Limb (tissue), 2 donors: ENCODE measurements around the gene SLC25A31.

Source experiments
- DNase-seq, 2 donors: peaks; one replicate each; pipeline ENCODE4 v3.0.0-alpha.2; 2016; ENCODE audit errors: extremely low spot score in 2 of 2

SLC25A31 gene

GRCh38 chr4:127730142-127730913, at the start of gene SLC25A31:
Gene SLC25A31, plus strand, starts transcription at chr4:127730400. Its CDS starts 146 bp downstream, at chr4:127730546.
- no peak for DNase-seq

- no peak for DNase-seq
Observed at GRCh38 chr4:127685292-127685691, 44.9 kb upstream of the SLC25A31 start.

- DNase-seq = no peak
Observed at GRCh38 chr4:127686658-127687057, 43.5 kb upstream of the SLC25A31 start.

GRCh38 chr4:127687580-127687979, 42.6 kb upstream of the SLC25A31 start:
- DNase-seq = no peak

- DNase-seq = no peak
Observed at GRCh38 chr4:127698789-127699200, 31.4 kb upstream of the SLC25A31 start.

GRCh38 chr4:127708985-127709384, 21.2 kb upstream of the SLC25A31 start:
- DNase-seq = no peak

- DNase-seq = no peak
Observed at GRCh38 chr4:127709456-127709855, 20.7 kb upstream of the SLC25A31 start.

- DNase-seq = no peak
Observed at GRCh38 chr4:127731406-127731805, 1.2 kb downstream of the SLC25A31 start.

GRCh38 chr4:127732623-127733328, 2.6 kb downstream of the SLC25A31 start:
- peak in 1 of 2 donors; percentile 50 for DNase-seq

GRCh38 chr4:127734976-127735375, 4.8 kb downstream of the SLC25A31 start:
- no peak for DNase-seq

GRCh38 chr4:127737295-127737694, 7.1 kb downstream of the SLC25A31 start:
- DNase-seq = peak in 1 of 2 donors; percentile 8

- no peak for DNase-seq
Observed at GRCh38 chr4:127741247-127741646, 11.0 kb downstream of the SLC25A31 start.

GRCh38 chr4:127747883-127748282, 17.7 kb downstream of the SLC25A31 start:
- DNase-seq = no peak

- DNase-seq = no peak
Observed at GRCh38 chr4:127748957-127749356, 18.8 kb downstream of the SLC25A31 start.

GRCh38 chr4:127756906-127757305, 26.7 kb downstream of the SLC25A31 start:
- DNase-seq = no peak

GRCh38 chr4:127759228-127759820, 29.1 kb downstream of the SLC25A31 start:
- DNase-seq = no peak

- DNase-seq = no peak
Observed at GRCh38 chr4:127759893-127760292, 29.7 kb downstream of the SLC25A31 start.

GRCh38 chr4:127771535-127772275, 41.5 kb downstream of the SLC25A31 start:
- DNase-seq = no peak

GRCh38 chr4:127772769-127773671, 42.8 kb downstream of the SLC25A31 start:
- no peak for DNase-seq

- DNase-seq = no peak
Observed at GRCh38 chr4:127775843-127776242, 45.6 kb downstream of the SLC25A31 start.

- no peak for DNase-seq
Observed at GRCh38 chr4:127776620-127777019, 46.4 kb downstream of the SLC25A31 start.
